B cell (primary cell): Measurements from ENCODE around the gene VSTM2B. TPM values are rescaled to one million over a fixed set of nuclear protein-coding genes. Genes with fewer than 3 reads are reported as not detected.

Source experiments
- ATAC-seq: fragments of 200-7000 bp; cut with Tn5 transposase; one replicate; pipeline ENCODE4 v1.10.0; 2021; ENCODE audit warnings: low read depth, mild to moderate bottlenecking, moderate number of reproducible peaks, moderate library complexity
- CTCF ChIA-PET: fragments of 350-600 bp; sonication (Branson Sonifier 250); formaldehyde crosslinking; loops from one replicate; lab custom pipeline; 2021; ENCODE audit warnings: antibody characterized with exemption, inconsistent platforms; lab: Charles Lee
- POLR2A ChIA-PET: fragments of 350-600 bp; sonication (Branson Sonifier 250); formaldehyde crosslinking; loops from one replicate; lab custom pipeline; 2021; ENCODE audit warnings: antibody characterized with exemption; lab: Charles Lee
- DNase-seq: peaks from one replicate; pipeline ENCODE4 v3.0.0; 2013
- H2AFZ ChIP-seq: 2 replicates; pipeline ENCODE4 v1.6.1; 2012; ENCODE audit warnings: mild to moderate bottlenecking, low read depth, low read length; ENCODE audit not compliant: insufficient read depth, poor library complexity, severe bottlenecking
- H3K27ac ChIP-seq, 2 donors: 1 replicate in 1 of 2; 2 replicates in 1 of 2; pipeline ENCODE4 v1.5.1; 2012 to 2013; ENCODE audit warnings: low read length in 2 of 2, mild to moderate bottlenecking in 2 of 2, moderate library complexity in 1 of 2
- H3K27me3 ChIP-seq, 4 experiments: fragments of 200-600 bp in 1 of 4; sonication (generic) in 1 of 4; replicated peaks in 1 of 4; 1 replicate in 2 of 4; 2 replicates in 2 of 4; pipeline versions ENCODE4 v1.6.1 to v1.7.0; 2013 to 2016; ENCODE audit warnings: low read length in 3 of 4, mild to moderate bottlenecking in 2 of 4, mixed read lengths in 1 of 4, moderate library complexity in 1 of 4; ENCODE audit not compliant: insufficient read depth in 4 of 4, control insufficient read depth in 3 of 4; ENCODE audit errors: control extremely low read depth in 1 of 4
- H3K36me3 ChIP-seq, 2 experiments: replicated peaks in 1 of 2; 1 replicate in 1 of 2; 2 replicates in 1 of 2; pipeline versions ENCODE4 v1.6.1 to v1.7.1; 2013; ENCODE audit warnings: low read length in 1 of 2; ENCODE audit not compliant: insufficient read depth in 2 of 2, control insufficient read depth in 1 of 2; ENCODE audit errors: control extremely low read depth in 1 of 2, extremely low read depth in 1 of 2
- H3K4me1 ChIP-seq, 2 donors: fragments of 200-600 bp in 1 of 2; sonication (generic) in 1 of 2; 1 replicate in 1 of 2; 2 replicates in 1 of 2; pipeline versions ENCODE4 v1.5.1 to v1.6.1; 2013 to 2017; ENCODE audit warnings: low read length in 2 of 2; ENCODE audit not compliant: control insufficient read depth in 2 of 2, insufficient read depth in 2 of 2
- H3K4me2 ChIP-seq: replicated peaks from 2 replicates; pipeline ENCODE3; 2012; ENCODE audit warnings: mild to moderate bottlenecking, low read depth, low read length; ENCODE audit not compliant: poor library complexity, severe bottlenecking
- H3K4me3 ChIP-seq, 5 experiments: fragments of 200-600 bp in 1 of 5; sonication (generic) in 1 of 5; 1 replicate in 3 of 5; 2 replicates in 2 of 5; pipeline versions ENCODE4 v1.5.1 to v1.7.0; 2011 to 2016; ENCODE audit warnings: low read length in 4 of 5, mild to moderate bottlenecking in 4 of 5, low read depth in 2 of 5, control low read depth in 1 of 5, moderate library complexity in 1 of 5; ENCODE audit not compliant: insufficient read depth in 1 of 5; ENCODE audit errors: control extremely low read depth in 1 of 5, extremely low read depth in 1 of 5
- H3K79me2 ChIP-seq: fragments of 200-600 bp; sonication (generic); one replicate; pipeline ENCODE4 v1.6.0; 2016; ENCODE audit warnings: low read length; ENCODE audit not compliant: control insufficient read depth, insufficient read depth
- H3K9ac ChIP-seq: fragments of 200-600 bp; sonication (generic); 2 replicates; pipeline ENCODE4 v1.6.1; 2017; ENCODE audit warnings: mild to moderate bottlenecking, low read length, moderate library complexity
- H3K9me3 ChIP-seq, 3 donors: one replicate each; pipeline versions ENCODE4 v1.6.1 to v1.7.1; 2013; ENCODE audit warnings: low read length in 2 of 3; ENCODE audit not compliant: control insufficient read depth in 2 of 3, insufficient read depth in 1 of 3; ENCODE audit errors: control extremely low read depth in 1 of 3
- H4K20me1 ChIP-seq: 2 replicates; pipeline ENCODE4 v1.6.0; 2012; ENCODE audit warnings: mild to moderate bottlenecking, low read length; ENCODE audit not compliant: insufficient read depth, control insufficient read depth, poor library complexity, severe bottlenecking
- H3K27ac Mint-ChIP-seq: one replicate; pipeline ENCODE4 v1.8.0; 2021; ENCODE audit warnings: mixed read lengths
- H3K27me3 Mint-ChIP-seq: one replicate; pipeline ENCODE4 v1.8.0; 2021; ENCODE audit warnings: mixed read lengths
- H3K4me1 Mint-ChIP-seq: one replicate; pipeline ENCODE4 v1.8.0; 2021; ENCODE audit warnings: mixed read lengths
- H3K4me3 Mint-ChIP-seq: one replicate; pipeline ENCODE4 v1.8.0; 2021; ENCODE audit warnings: mixed read lengths
- H3K9me3 Mint-ChIP-seq: one replicate; pipeline ENCODE4 v1.8.0; 2022; ENCODE audit warnings: mixed read lengths; ENCODE audit not compliant: insufficient read depth
- CTCF ChIP-seq: fragments of 200-600 bp; IDR thresholded peaks from one replicate; pipeline ENCODE4 v1.8.0; 2022; ENCODE audit warnings: antibody characterized with exemption, mild to moderate bottlenecking
- EZH2 ChIP-seq: IDR thresholded peaks from 2 replicates; pipeline ENCODE4 v1.6.1; 2012; ENCODE audit warnings: borderline replicate concordance, low read depth, mild to moderate bottlenecking, moderate library complexity, low read length; ENCODE audit not compliant: insufficient read depth, poor library complexity, severe bottlenecking
- WGBS: methylation state at CpG from one replicate; pipeline ENCODE4 v1.1.5; 2013; ENCODE audit warnings: missing lambda C conversion rate; ENCODE audit not compliant: insufficient coverage; 5-methylcytosine and 5-hydroxymethylcytosine counted together
- intact Hi-C: fragments of 100-400 bp; cut with micrococcal nuclease; formaldehyde crosslinking; loops from one replicate; pipeline ENCODE4 v1.10.0; 2022
- polyA plus RNA-seq: library from polyadenylated mRNA; depleted of rRNA; stranded (reverse); fragments of >200 nt; gene quantifications from 2 replicates; pipeline ENCODE4 v1.2.3, GENCODE V29; 2012
- total RNA-seq, 2 donors: library from RNA; stranded (reverse); fragments of 120-200 nt in 1 of 2; gene quantifications; 1 replicate in 1 of 2; 2 replicates in 1 of 2; pipeline versions ENCODE4 v1.2.3 to v1.2.4, GENCODE V29; 2013 to 2022

The VSTM2B gene
- total and polyA plus RNA-seq, 2 donors (not counting 1 experiment from before 2014, with no cell fraction given) = not detected

- ATAC-seq = no peak
- TF ChIP-seq CTCF = no peak
- no peak overlapping the region for H3K4me3 Mint-ChIP-seq
- CTCF ChIA-PET = no interaction called here
- Histone ChIP-seq H3K4me1 (no peaks in the 10 kb centered on the region), H4K20me1 (no peaks in the 10 kb centered on the region), H3K36me3 (no peaks in the 10 kb centered on the region), H3K79me2 (no peaks in the 10 kb centered on the region), H3K27me3 (no peaks in the 10 kb centered on the region), H3K9ac (no peak overlapping the region), H3K4me2 (no peak overlapping the region), H3K27ac (no peak overlapping the region), H3K4me3 (no peak overlapping the region), H2AFZ (no peak overlapping the region), H3K9me3 (peaks cover 0 to 35% (median 0%) of the 10 kb centered on the region in 3 donors)
- POLR2A ChIA-PET = no interaction called here
- no peaks in the 10 kb centered on the region for H3K4me1 Mint-ChIP-seq
- DNase-seq = no peak
- H3K27me3 Mint-ChIP-seq = peaks cover 14% of the 10 kb centered on the region
- intact Hi-C loops = no loop called here
- H3K9me3 Mint-ChIP-seq = peaks cover 2% of the 10 kb centered on the region
- no peak overlapping the region for H3K27ac Mint-ChIP-seq
- 100% methylated on average over 4 of the region's 4 CpGs for WGBS
Observed at GRCh38 chr19:29495091-29495490, 30.7 kb upstream of the VSTM2B start.

- peaks cover 12% of the 10 kb centered on the region for H3K27me3 Mint-ChIP-seq
- 78% methylated on average over 5 of the region's 5 CpGs for WGBS
- CTCF ChIA-PET = no interaction called here
Observed at GRCh38 chr19:29495901-29496441, 29.8 kb upstream of the VSTM2B start.

More at GRCh38 chr19:29495901-29496441, 29.8 kb upstream of the VSTM2B start:
- Histone ChIP-seq H2AFZ (no peak overlapping the region), H3K9ac (no peak overlapping the region), H3K36me3 (no peaks in the 10 kb centered on the region), H4K20me1 (no peaks in the 10 kb centered on the region), H3K27me3 (no peaks in the 10 kb centered on the region), H3K4me3 (no peak overlapping the region), H3K4me2 (no peak overlapping the region), H3K9me3 (peaks cover 0 to 31% (median 0%) of the 10 kb centered on the region in 3 donors), H3K27ac (no peak overlapping the region), H3K4me1 (no peaks in the 10 kb centered on the region), H3K79me2 (no peaks in the 10 kb centered on the region)
- Mint-ChIP-seq H3K4me1 (no peaks in the 10 kb centered on the region), H3K9me3 (peaks cover 2% of the 10 kb centered on the region), H3K4me3 (no peak overlapping the region), H3K27ac (no peak overlapping the region)
- DNase-seq (no peak), ATAC-seq (no peak)
- POLR2A ChIA-PET = no interaction called here
- intact Hi-C loops = no loop called here
- TF ChIP-seq EZH2 (no peak), CTCF (no peak)
